Mammary epithelial cell (primary cell): ENCODE data around the gene DPF3.

ENCODE experiments used
- CTCF ChIP-seq, 2 donors: IDR thresholded peaks in 1 of 2; conservative IDR thresholded peaks in 1 of 2; 2 replicates each; pipeline ENCODE4 v1.5.1; 2011 to 2012; ENCODE audit warnings: inconsistent platforms in 2 of 2, low read length in 2 of 2, mild to moderate bottlenecking in 2 of 2, control low read depth in 1 of 2, low read depth in 1 of 2; ENCODE audit not compliant: insufficient read depth in 1 of 2; ENCODE audit errors: extremely low read depth in 1 of 2
- EZH2 ChIP-seq: IDR thresholded peaks from 2 replicates; pipeline ENCODE4 v1.6.1; 2012; ENCODE audit warnings: low read length, inconsistent platforms, borderline replicate concordance

GRCh38 chr14:72607386-72608130 lies 286.3 kb downstream of the DPF3 start:
- TF ChIP-seq EZH2, result no peak
- no peak for TF ChIP-seq CTCF (conservative IDR thresholded peaks at IDR 0.05 in 1 of 2, IDR thresholded peaks at IDR 0.05 in 1 of 2; ENCODE audit: extremely low read depth in 1 of 2, insufficient read depth in 1 of 2, low read depth in 1 of 2, low read length in 2 of 2)
